Measurements from ENCODE around the gene PPIP5K2.

The PPIP5K2 gene

GRCh38 chr5:103255691-103256090 lies 135.6 kb downstream of the PPIP5K2 start:
- DNase-seq: no peak

- no peak for DNase-seq
Observed at GRCh38 chr5:103256178-103256577, 136.1 kb downstream of the PPIP5K2 start.

GRCh38 chr5:103258368-103258956 lies 138.4 kb downstream of the PPIP5K2 start, which contains the start of gene MACIR:
Gene MACIR (plus strand): TSS chr5:103258763. CDS start chr5:103275920, 17,157 bp downstream.
- peak; percentile 35 for DNase-seq

GRCh38 chr5:103258957-103259704 lies 139.0 kb downstream of the PPIP5K2 start:
- no peak for DNase-seq

- DNase-seq: no peak
Observed at GRCh38 chr5:103259705-103260355, 139.7 kb downstream of the PPIP5K2 start.

- DNase-seq: no peak
Observed at GRCh38 chr5:103260951-103261350, 140.8 kb downstream of the PPIP5K2 start.
